Measurements from ENCODE around the gene POLA1.
"Not testable (repeated sequence)": the region's sequence is repeated elsewhere in the genome, so short reads cannot be mapped to it uniquely, and the experiment has no call there.

The POLA1 gene

GRCh38 chrX:24839331-24839730 is 145.6 kb downstream of the POLA1 start:
- Histone ChIP-seq H3K4me1 (ENCODE audit: control insufficient read depth in 1 of 2, insufficient read depth in 2 of 2, low read length in 2 of 2) (no peaks in the 10 kb centered on the region), H3K9ac (ENCODE audit: low read depth in 1 of 2, low read length in 2 of 2) (no peak overlapping the region), H3K27ac (ENCODE audit: low read depth, low read length) (no peak overlapping the region), H3K36me3 (ENCODE audit: control insufficient read depth in 1 of 2, insufficient read depth in 2 of 2, low read length in 2 of 2) (no peaks in the 10 kb centered on the region), H3K27me3 (ENCODE audit: control insufficient read depth in 1 of 2, insufficient read depth in 2 of 2, low read length in 2 of 2) (no peaks in the 10 kb centered on the region), H3K4me3 (ENCODE audit: low read depth in 1 of 2, low read length in 2 of 2) (no peak overlapping the region), H3K9me3 (ENCODE audit: control insufficient read depth in 1 of 2, low read length in 2 of 2) (no peaks in the 10 kb centered on the region)

GRCh38 chrX:24842486-24842885 is 148.8 kb downstream of the POLA1 start:
- H3K36me3 ChIP-seq (ENCODE audit: control insufficient read depth in 1 of 2, insufficient read depth in 2 of 2, low read length in 2 of 2), result no peaks in the 10 kb centered on the region
- H3K4me3 ChIP-seq (ENCODE audit: low read depth in 1 of 2, low read length in 2 of 2), result no peak overlapping the region
- H3K4me1 ChIP-seq (ENCODE audit: control insufficient read depth in 1 of 2, insufficient read depth in 2 of 2, low read length in 2 of 2), result no peaks in the 10 kb centered on the region
- no peak overlapping the region for H3K9ac ChIP-seq (ENCODE audit: low read depth in 1 of 2, low read length in 2 of 2)
- no peak overlapping the region for H3K27ac ChIP-seq (ENCODE audit: low read depth, low read length)
- no peaks in the 10 kb centered on the region for H3K27me3 ChIP-seq (ENCODE audit: control insufficient read depth in 1 of 2, insufficient read depth in 2 of 2, low read length in 2 of 2)
- no peaks in the 10 kb centered on the region for H3K9me3 ChIP-seq (ENCODE audit: control insufficient read depth in 1 of 2, low read length in 2 of 2)

GRCh38 chrX:24846550-24847150 is 152.9 kb downstream of the POLA1 start:
- H3K4me3 ChIP-seq (ENCODE audit: low read depth in 1 of 2, low read length in 2 of 2), result no peak overlapping the region
- H3K4me1 ChIP-seq (ENCODE audit: control insufficient read depth in 1 of 2, insufficient read depth in 2 of 2, low read length in 2 of 2), result no peaks in the 10 kb centered on the region
- no peaks in the 10 kb centered on the region for H3K27me3 ChIP-seq (ENCODE audit: control insufficient read depth in 1 of 2, insufficient read depth in 2 of 2, low read length in 2 of 2)
- H3K9me3 ChIP-seq (ENCODE audit: control insufficient read depth in 1 of 2, low read length in 2 of 2), result no peaks in the 10 kb centered on the region
- no peak overlapping the region for H3K27ac ChIP-seq (ENCODE audit: low read depth, low read length)
- H3K9ac ChIP-seq (ENCODE audit: low read depth in 1 of 2, low read length in 2 of 2), result no peak overlapping the region
- no peaks in the 10 kb centered on the region for H3K36me3 ChIP-seq (ENCODE audit: control insufficient read depth in 1 of 2, insufficient read depth in 2 of 2, low read length in 2 of 2)

GRCh38 chrX:24851289-24851688 is 157.6 kb downstream of the POLA1 start:
- no peak overlapping the region for H3K4me3 ChIP-seq (ENCODE audit: low read depth in 1 of 2, low read length in 2 of 2)
- H3K36me3 ChIP-seq (ENCODE audit: control insufficient read depth in 1 of 2, insufficient read depth in 2 of 2, low read length in 2 of 2), result no peaks in the 10 kb centered on the region
- H3K27ac ChIP-seq (ENCODE audit: low read depth, low read length), result no peak overlapping the region
- no peaks in the 10 kb centered on the region for H3K9me3 ChIP-seq (ENCODE audit: control insufficient read depth in 1 of 2, low read length in 2 of 2)
- H3K9ac ChIP-seq (ENCODE audit: low read depth in 1 of 2, low read length in 2 of 2), result no peak overlapping the region
- no peaks in the 10 kb centered on the region for H3K4me1 ChIP-seq (ENCODE audit: control insufficient read depth in 1 of 2, insufficient read depth in 2 of 2, low read length in 2 of 2)
- no peaks in the 10 kb centered on the region for H3K27me3 ChIP-seq (ENCODE audit: control insufficient read depth in 1 of 2, insufficient read depth in 2 of 2, low read length in 2 of 2)

- no peaks in the 10 kb centered on the region for H3K9me3 ChIP-seq (ENCODE audit: control insufficient read depth in 1 of 2, low read length in 2 of 2)
- no peak overlapping the region for H3K4me3 ChIP-seq (ENCODE audit: low read depth in 1 of 2, low read length in 2 of 2)
- no peaks in the 10 kb centered on the region for H3K27me3 ChIP-seq (ENCODE audit: control insufficient read depth in 1 of 2, insufficient read depth in 2 of 2, low read length in 2 of 2)
- no peaks in the 10 kb centered on the region for H3K4me1 ChIP-seq (ENCODE audit: control insufficient read depth in 1 of 2, insufficient read depth in 2 of 2, low read length in 2 of 2)
- H3K36me3 ChIP-seq (ENCODE audit: control insufficient read depth in 1 of 2, insufficient read depth in 2 of 2, low read length in 2 of 2), result no peaks in the 10 kb centered on the region
- H3K27ac ChIP-seq (ENCODE audit: low read depth, low read length), result no peak overlapping the region
- no peak overlapping the region for H3K9ac ChIP-seq (ENCODE audit: low read depth in 1 of 2, low read length in 2 of 2)
These were observed 158.1 kb downstream of the POLA1 start for GRCh38 chrX:24851780-24852179.

GRCh38 chrX:24858004-24858746 is 164.5 kb downstream of the POLA1 start:
- H3K4me3 ChIP-seq (ENCODE audit: low read depth in 1 of 2, low read length in 2 of 2), result no peak overlapping the region
- H3K4me1 ChIP-seq (ENCODE audit: control insufficient read depth in 1 of 2, insufficient read depth in 2 of 2, low read length in 2 of 2), result no peaks in the 10 kb centered on the region
- H3K9ac ChIP-seq (ENCODE audit: low read depth in 1 of 2, low read length in 2 of 2), result no peak overlapping the region
- H3K36me3 ChIP-seq (ENCODE audit: control insufficient read depth in 1 of 2, insufficient read depth in 2 of 2, low read length in 2 of 2), result no peaks in the 10 kb centered on the region
- H3K9me3 ChIP-seq (ENCODE audit: control insufficient read depth in 1 of 2, low read length in 2 of 2), result no peaks in the 10 kb centered on the region
- H3K27me3 ChIP-seq (ENCODE audit: control insufficient read depth in 1 of 2, insufficient read depth in 2 of 2, low read length in 2 of 2), result no peaks in the 10 kb centered on the region
- no peak overlapping the region for H3K27ac ChIP-seq (ENCODE audit: low read depth, low read length)

- no peaks in the 10 kb centered on the region for H3K4me1 ChIP-seq (ENCODE audit: control insufficient read depth in 1 of 2, insufficient read depth in 2 of 2, low read length in 2 of 2)
- no peak overlapping the region for H3K27ac ChIP-seq (ENCODE audit: low read depth, low read length)
- no peaks in the 10 kb centered on the region for H3K36me3 ChIP-seq (ENCODE audit: control insufficient read depth in 1 of 2, insufficient read depth in 2 of 2, low read length in 2 of 2)
- H3K9ac ChIP-seq (ENCODE audit: low read depth in 1 of 2, low read length in 2 of 2), result no peak overlapping the region
- H3K9me3 ChIP-seq (ENCODE audit: control insufficient read depth in 1 of 2, low read length in 2 of 2), result no peaks in the 10 kb centered on the region
- H3K4me3 ChIP-seq (ENCODE audit: low read depth in 1 of 2, low read length in 2 of 2), result no peak overlapping the region
- no peaks in the 10 kb centered on the region for H3K27me3 ChIP-seq (ENCODE audit: control insufficient read depth in 1 of 2, insufficient read depth in 2 of 2, low read length in 2 of 2)
These were observed 165.6 kb downstream of the POLA1 start for GRCh38 chrX:24859211-24859841.

- Histone ChIP-seq H3K4me3 (ENCODE audit: low read depth in 1 of 2, low read length in 2 of 2) (no peak overlapping the region), H3K27me3 (ENCODE audit: control insufficient read depth in 1 of 2, insufficient read depth in 2 of 2, low read length in 2 of 2) (no peaks in the 10 kb centered on the region), H3K36me3 (ENCODE audit: control insufficient read depth in 1 of 2, insufficient read depth in 2 of 2, low read length in 2 of 2) (no peaks in the 10 kb centered on the region), H3K9me3 (ENCODE audit: control insufficient read depth in 1 of 2, low read length in 2 of 2) (no peaks in the 10 kb centered on the region), H3K27ac (ENCODE audit: low read depth, low read length) (no peak overlapping the region), H3K4me1 (ENCODE audit: control insufficient read depth in 1 of 2, insufficient read depth in 2 of 2, low read length in 2 of 2) (no peaks in the 10 kb centered on the region), H3K9ac (ENCODE audit: low read depth in 1 of 2, low read length in 2 of 2) (no peak overlapping the region)
These were observed 166.4 kb downstream of the POLA1 start for GRCh38 chrX:24860140-24860539.

GRCh38 chrX:24862343-24862742 is 168.6 kb downstream of the POLA1 start:
- Histone ChIP-seq H3K9ac (ENCODE audit: low read depth in 1 of 2, low read length in 2 of 2) (no peak overlapping the region), H3K4me1 (ENCODE audit: control insufficient read depth in 1 of 2, insufficient read depth in 2 of 2, low read length in 2 of 2) (no peaks in the 10 kb centered on the region), H3K9me3 (ENCODE audit: control insufficient read depth in 1 of 2, low read length in 2 of 2) (no peaks in the 10 kb centered on the region), H3K27me3 (ENCODE audit: control insufficient read depth in 1 of 2, insufficient read depth in 2 of 2, low read length in 2 of 2) (no peaks in the 10 kb centered on the region), H3K36me3 (ENCODE audit: control insufficient read depth in 1 of 2, insufficient read depth in 2 of 2, low read length in 2 of 2) (no peaks in the 10 kb centered on the region), H3K27ac (ENCODE audit: low read depth, low read length) (no peak overlapping the region), H3K4me3 (ENCODE audit: low read depth in 1 of 2, low read length in 2 of 2) (no peak overlapping the region)

- H3K27ac ChIP-seq (ENCODE audit: low read depth, low read length); H3K9me3 ChIP-seq (ENCODE audit: control insufficient read depth in 1 of 2, low read length in 2 of 2); H3K36me3 ChIP-seq (ENCODE audit: control insufficient read depth in 1 of 2, insufficient read depth in 2 of 2, low read length in 2 of 2); H3K9ac ChIP-seq (ENCODE audit: low read depth in 1 of 2, low read length in 2 of 2); H3K4me3 ChIP-seq (ENCODE audit: low read depth in 1 of 2, low read length in 2 of 2); H3K27me3 ChIP-seq (ENCODE audit: control insufficient read depth in 1 of 2, insufficient read depth in 2 of 2, low read length in 2 of 2); H3K4me1 ChIP-seq (ENCODE audit: control insufficient read depth in 1 of 2, insufficient read depth in 2 of 2, low read length in 2 of 2): not testable (repeated sequence)
These were observed 170.1 kb downstream of the POLA1 start for GRCh38 chrX:24863779-24864178.

Data from duodenal mucosa (tissue), 2 donors.